HCT116 (cell line): ENCODE data around the gene SERPINH1. TPM values are rescaled to one million over a fixed set of nuclear protein-coding genes. Genes with fewer than 3 reads are reported as not detected.

Experiments used
- ATAC-seq: fragments of 200-7000 bp; cut with Tn5 transposase; 2 replicates; pipeline ENCODE4 v1.9.1; 2020; ENCODE audit warnings: mild to moderate bottlenecking, moderate library complexity
- BruUV-seq: library from RNA; stranded (reverse); fragments of 400-500 nt; replicated peaks from 2 replicates; lab custom pipeline; 2021; lab: Mats Ljungman, UMichigan
- CTCF ChIA-PET: fragments of 300-600 bp; sonication (Branson Sonifier 250); formaldehyde crosslinking; loops from one replicate; lab custom pipeline; 2021; ENCODE audit warnings: antibody characterized with exemption; lab: Charles Lee
- POLR2A ChIA-PET: fragments of 300-600, 350-600 bp; sonication (Branson Sonifier 250); formaldehyde crosslinking; loops from one replicate; lab custom pipeline; 2021; ENCODE audit warnings: antibody characterized with exemption; lab: Charles Lee
- RAD21 ChIA-PET, 2 experiments: fragments of 300-600 bp; sonication (Branson Sonifier 250); formaldehyde crosslinking; loops; one replicate each; lab custom pipeline; 2023; ENCODE audit warnings: low total read pairs in 2 of 2; ENCODE audit not compliant: uncharacterized antibody in 2 of 2, unreplicated experiment in 2 of 2, low non-redundant PET in 1 of 2; lab: Charles Lee
- DNase-seq: peaks from one replicate; pipeline ENCODE4 v3.0.0-alpha.2; 2010; ENCODE audit warnings: low read depth, low spot score
- H2AFZ ChIP-seq: fragments of 200-600 bp; shearing (Covaris generic), sonication (generic); 2 replicates; pipeline ENCODE4 v1.6.1; 2017; ENCODE audit warnings: low read depth, mixed run types, mixed read lengths, antibody characterized with exemption, low read length; ENCODE audit not compliant: poor library complexity, severe bottlenecking
- H3K27ac ChIP-seq: 2 replicates; pipeline ENCODE4 v1.5.1; 2012; ENCODE audit warnings: low read depth, low read length
- H3K27me3 ChIP-seq: fragments of 200-600 bp; sonication (generic); 2 replicates; pipeline ENCODE4 v1.6.1; 2016; ENCODE audit warnings: mixed run types, low read length, mixed read lengths; ENCODE audit not compliant: insufficient read depth
- H3K36me3 ChIP-seq, 2 experiments: fragments of 200-500 bp in 1 of 2; fragments of 200-600 bp in 1 of 2; sonication (Bioruptor generic) in 1 of 2; sonication (generic) in 1 of 2; 2 replicates each; pipeline versions ENCODE4 v1.5.1 to v1.6.1; 2014 to 2016; ENCODE audit warnings: low read length in 2 of 2, inconsistent platforms in 1 of 2, mixed read lengths in 1 of 2, mixed run types in 1 of 2; ENCODE audit not compliant: insufficient read depth in 2 of 2, control insufficient read depth in 1 of 2
- H3K4me1 ChIP-seq, 2 experiments: fragments of 200-600 bp in 1 of 2; sonication (generic) in 1 of 2; 2 replicates each; pipeline versions ENCODE4 v1.5.1 to v1.6.1; 2012 to 2017; ENCODE audit warnings: low read length in 2 of 2, inconsistent platforms in 1 of 2, mild to moderate bottlenecking in 1 of 2, mixed read lengths in 1 of 2, mixed run types in 1 of 2, moderate library complexity in 1 of 2; ENCODE audit not compliant: insufficient read depth in 2 of 2, control insufficient read depth in 1 of 2
- H3K4me2 ChIP-seq: fragments of 200-600 bp; sonication (generic); 2 replicates; pipeline ENCODE4 v1.6.1; 2017; ENCODE audit warnings: mixed run types, low read length, mixed read lengths
- H3K4me3 ChIP-seq, 2 experiments: fragments of 200-600 bp in 1 of 2; sonication (generic) in 1 of 2; replicated peaks in 1 of 2; 2 replicates each; pipeline ENCODE4 v1.5.1; 2011 to 2016; ENCODE audit warnings: low read length in 2 of 2, control low read depth in 1 of 2, low read depth in 1 of 2, mild to moderate bottlenecking in 1 of 2, mixed read lengths in 1 of 2, mixed run types in 1 of 2
- H3K79me2 ChIP-seq: fragments of 200-600 bp; sonication (generic); 2 replicates; pipeline ENCODE4 v1.6.1; 2017; ENCODE audit warnings: mild to moderate bottlenecking, mixed run types, low read length, moderate library complexity, mixed read lengths; ENCODE audit not compliant: insufficient read depth
- H3K9ac ChIP-seq: fragments of 200-600 bp; sonication (generic); 2 replicates; pipeline ENCODE4 v1.6.1; 2016; ENCODE audit warnings: low read length, mixed read lengths
- H3K9me2 ChIP-seq: fragments of 200-600 bp; sonication (generic), shearing (Covaris generic); 2 replicates; pipeline ENCODE4 v1.6.1; 2017; ENCODE audit warnings: mixed run types, mild to moderate bottlenecking, moderate library complexity; ENCODE audit not compliant: insufficient read depth
- H3K9me3 ChIP-seq, 2 experiments: fragments of 200-500 bp in 1 of 2; fragments of 200-600 bp in 1 of 2; sonication (Bioruptor generic) in 1 of 2; sonication (generic) in 1 of 2; 2 replicates each; pipeline ENCODE4 v1.6.1; 2014 to 2017; ENCODE audit warnings: low read length in 2 of 2, mixed read lengths in 2 of 2, inconsistent platforms in 1 of 2, low read depth in 1 of 2, mild to moderate bottlenecking in 1 of 2, mixed run types in 1 of 2, moderate library complexity in 1 of 2; ENCODE audit not compliant: control insufficient read depth in 1 of 2, insufficient read depth in 1 of 2
- H4K20me1 ChIP-seq: fragments of 200-600 bp; sonication (generic), shearing (Covaris generic); 2 replicates; pipeline ENCODE4 v1.6.1; 2017; ENCODE audit warnings: mixed run types, mild to moderate bottlenecking, moderate library complexity; ENCODE audit not compliant: insufficient read depth
- CBX3 ChIP-seq: IDR thresholded peaks from 2 replicates; pipeline ENCODE4 v1.6.1; 2012; ENCODE audit warnings: low read depth
- CEBPB ChIP-seq: IDR thresholded peaks from 2 replicates; pipeline ENCODE4 v1.6.1; 2012; ENCODE audit warnings: low read depth
- EGR1 ChIP-seq: IDR thresholded peaks from 2 replicates; pipeline ENCODE4 v1.6.1; 2012; ENCODE audit warnings: low read depth
- EZH2 ChIP-seq: fragments of 200-600 bp; sonication (generic); IDR thresholded peaks from 2 replicates; pipeline ENCODE4 v1.6.1; 2017; ENCODE audit warnings: antibody characterized with exemption, mixed run types
- EZH2phosphoT487 ChIP-seq: fragments of 200-600 bp; IDR thresholded peaks from 2 replicates; pipeline ENCODE4 v1.6.1; 2018; ENCODE audit warnings: antibody characterized with exemption, borderline replicate concordance
- FOSL1 ChIP-seq: IDR thresholded peaks from 2 replicates; pipeline ENCODE4 v1.6.1; 2012; ENCODE audit warnings: low read depth
- POLR2A ChIP-seq: IDR thresholded peaks from 2 replicates; pipeline ENCODE4 v1.7.0; 2011; ENCODE audit warnings: borderline replicate concordance; ENCODE audit not compliant: insufficient read depth, insufficient read length; ENCODE audit errors: extremely low read depth
- POLR2AphosphoS5 ChIP-seq: IDR thresholded peaks from 2 replicates; pipeline ENCODE4 v1.6.1; 2011; ENCODE audit warnings: mild to moderate bottlenecking, low read depth, low read length, moderate library complexity
- RAD21 ChIP-seq: IDR thresholded peaks from 2 replicates; pipeline ENCODE4 v1.6.1; 2012; ENCODE audit warnings: low read depth, mild to moderate bottlenecking
- SIN3A ChIP-seq: IDR thresholded peaks from 2 replicates; pipeline ENCODE4 v1.6.1; 2012; ENCODE audit warnings: low read depth
- SP1 ChIP-seq: IDR thresholded peaks from 2 replicates; pipeline ENCODE4 v1.6.1; 2012; ENCODE audit warnings: low read depth
- TCF7L2 ChIP-seq: IDR thresholded peaks from 2 replicates; pipeline ENCODE4 v1.7.0; 2011; ENCODE audit warnings: borderline replicate concordance, inconsistent platforms; ENCODE audit not compliant: insufficient read depth, insufficient read length; ENCODE audit errors: extremely low read depth
- YY1 ChIP-seq: IDR thresholded peaks from 2 replicates; pipeline ENCODE4 v1.6.1; 2011; ENCODE audit warnings: low read length, low read depth, moderate library complexity, mild to moderate bottlenecking; ENCODE audit not compliant: insufficient replicate concordance; ENCODE audit errors: extremely low read depth
- ZFX ChIP-seq: fragments of 450-650 bp; IDR thresholded peaks from 2 replicates; pipeline ENCODE4 v1.6.1; 2017
- ZNF274 ChIP-seq: fragments of 200-500 bp; sonication (Bioruptor generic); IDR thresholded peaks from 2 replicates; pipeline ENCODE4 v1.6.1; 2014; ENCODE audit warnings: mild to moderate bottlenecking, low read depth, low read length, inconsistent platforms
- intact Hi-C: fragments of 100-400 bp; cut with micrococcal nuclease; formaldehyde crosslinking; loops from 2 replicates; pipeline ENCODE4 v1.10.0; 2022
- total RNA-seq: library from RNA; stranded (reverse); gene quantifications from one replicate; pipeline ENCODE4 v1.2.1, GENCODE V29; 2021; ENCODE audit not compliant: unreplicated experiment
- TF ChIP-seq, protein P1 (sequence below): IDR thresholded peaks from 2 replicates; pipeline ENCODE4 v1.6.1; 2012
- TF ChIP-seq, protein P2 (sequence below): IDR thresholded peaks from 2 replicates; pipeline ENCODE4 v1.6.1; 2011; ENCODE audit warnings: mild to moderate bottlenecking, low read length, moderate library complexity; ENCODE audit not compliant: insufficient replicate concordance; ENCODE audit errors: extremely low read depth
- TF ChIP-seq, protein P3 (sequence below): IDR thresholded peaks from 2 replicates; pipeline ENCODE4 v1.6.1; 2012
- TF ChIP-seq, protein P4 (sequence below): IDR thresholded peaks from 2 replicates; pipeline ENCODE4 v1.6.1; 2012; ENCODE audit warnings: low read depth

The SERPINH1 gene
- total RNA-seq, 1 experiment from 2014 or later, result 84.9 TPM

DNA sequence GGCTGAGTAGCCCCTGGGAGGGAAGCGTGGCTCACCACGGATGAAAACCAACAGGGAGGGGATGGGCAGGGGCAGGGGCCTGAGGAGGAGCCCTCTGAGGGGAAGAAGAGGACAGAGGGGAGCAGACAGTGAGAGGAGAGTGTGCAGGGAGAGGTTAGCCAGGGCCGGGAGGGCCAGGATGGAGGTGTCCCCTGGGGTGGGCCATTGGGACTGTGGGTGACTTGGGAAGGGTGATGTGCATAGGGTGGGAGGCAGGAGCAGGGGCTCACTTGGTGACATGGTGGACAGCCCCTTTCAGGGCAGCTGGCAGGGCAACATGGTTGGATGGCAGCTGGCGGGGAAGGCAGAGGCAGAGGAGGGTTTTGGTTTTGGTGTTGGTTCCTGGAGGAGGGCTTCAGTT is 30.7 kb upstream of the SERPINH1 start:
- Histone ChIP-seq H3K4me2 (peak overlapping the region; percentile 71; the same call in 1 of the 2 replicates), H3K4me3 (no peak overlapping the region), H3K36me3 (no peaks in the 10 kb centered on the region), H3K79me2 (no peaks in the 10 kb centered on the region), H3K4me1 (peaks cover 24 to 44% of the 10 kb centered on the region in 2 experiments)
- TF ChIP-seq SIN3A (no peak), EZH2phosphoT487 (no peak), FOSL1 (no peak), TCF7L2 (no peak), ZFX (no peak), ZNF274 (no peak), POLR2A (no peak), EGR1 (no peak), CBX3 (no peak), SP1 (no peak), CEBPB (no peak), RAD21 (no peak), YY1 (no peak), POLR2AphosphoS5 (no peak), EZH2 (no peak)
- TF ChIP-seq, protein P1, sequence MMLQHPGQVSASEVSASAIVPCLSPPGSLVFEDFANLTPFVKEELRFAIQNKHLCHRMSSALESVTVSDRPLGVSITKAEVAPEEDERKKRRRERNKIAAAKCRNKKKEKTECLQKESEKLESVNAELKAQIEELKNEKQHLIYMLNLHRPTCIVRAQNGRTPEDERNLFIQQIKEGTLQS, result no peak
- TF ChIP-seq, protein P2, sequence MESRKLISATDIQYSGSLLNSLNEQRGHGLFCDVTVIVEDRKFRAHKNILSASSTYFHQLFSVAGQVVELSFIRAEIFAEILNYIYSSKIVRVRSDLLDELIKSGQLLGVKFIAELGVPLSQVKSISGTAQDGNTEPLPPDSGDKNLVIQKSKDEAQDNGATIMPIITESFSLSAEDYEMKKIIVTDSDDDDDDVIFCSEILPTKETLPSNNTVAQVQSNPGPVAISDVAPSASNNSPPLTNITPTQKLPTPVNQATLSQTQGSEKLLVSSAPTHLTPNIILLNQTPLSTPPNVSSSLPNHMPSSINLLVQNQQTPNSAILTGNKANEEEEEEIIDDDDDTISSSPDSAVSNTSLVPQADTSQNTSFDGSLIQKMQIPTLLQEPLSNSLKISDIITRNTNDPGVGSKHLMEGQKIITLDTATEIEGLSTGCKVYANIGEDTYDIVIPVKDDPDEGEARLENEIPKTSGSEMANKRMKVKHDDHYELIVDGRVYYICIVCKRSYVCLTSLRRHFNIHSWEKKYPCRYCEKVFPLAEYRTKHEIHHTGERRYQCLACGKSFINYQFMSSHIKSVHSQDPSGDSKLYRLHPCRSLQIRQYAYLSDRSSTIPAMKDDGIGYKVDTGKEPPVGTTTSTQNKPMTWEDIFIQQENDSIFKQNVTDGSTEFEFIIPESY, result no peak
- TF ChIP-seq, protein P3, sequence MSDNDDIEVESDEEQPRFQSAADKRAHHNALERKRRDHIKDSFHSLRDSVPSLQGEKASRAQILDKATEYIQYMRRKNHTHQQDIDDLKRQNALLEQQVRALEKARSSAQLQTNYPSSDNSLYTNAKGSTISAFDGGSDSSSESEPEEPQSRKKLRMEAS, result no peak
- TF ChIP-seq, protein P4, sequence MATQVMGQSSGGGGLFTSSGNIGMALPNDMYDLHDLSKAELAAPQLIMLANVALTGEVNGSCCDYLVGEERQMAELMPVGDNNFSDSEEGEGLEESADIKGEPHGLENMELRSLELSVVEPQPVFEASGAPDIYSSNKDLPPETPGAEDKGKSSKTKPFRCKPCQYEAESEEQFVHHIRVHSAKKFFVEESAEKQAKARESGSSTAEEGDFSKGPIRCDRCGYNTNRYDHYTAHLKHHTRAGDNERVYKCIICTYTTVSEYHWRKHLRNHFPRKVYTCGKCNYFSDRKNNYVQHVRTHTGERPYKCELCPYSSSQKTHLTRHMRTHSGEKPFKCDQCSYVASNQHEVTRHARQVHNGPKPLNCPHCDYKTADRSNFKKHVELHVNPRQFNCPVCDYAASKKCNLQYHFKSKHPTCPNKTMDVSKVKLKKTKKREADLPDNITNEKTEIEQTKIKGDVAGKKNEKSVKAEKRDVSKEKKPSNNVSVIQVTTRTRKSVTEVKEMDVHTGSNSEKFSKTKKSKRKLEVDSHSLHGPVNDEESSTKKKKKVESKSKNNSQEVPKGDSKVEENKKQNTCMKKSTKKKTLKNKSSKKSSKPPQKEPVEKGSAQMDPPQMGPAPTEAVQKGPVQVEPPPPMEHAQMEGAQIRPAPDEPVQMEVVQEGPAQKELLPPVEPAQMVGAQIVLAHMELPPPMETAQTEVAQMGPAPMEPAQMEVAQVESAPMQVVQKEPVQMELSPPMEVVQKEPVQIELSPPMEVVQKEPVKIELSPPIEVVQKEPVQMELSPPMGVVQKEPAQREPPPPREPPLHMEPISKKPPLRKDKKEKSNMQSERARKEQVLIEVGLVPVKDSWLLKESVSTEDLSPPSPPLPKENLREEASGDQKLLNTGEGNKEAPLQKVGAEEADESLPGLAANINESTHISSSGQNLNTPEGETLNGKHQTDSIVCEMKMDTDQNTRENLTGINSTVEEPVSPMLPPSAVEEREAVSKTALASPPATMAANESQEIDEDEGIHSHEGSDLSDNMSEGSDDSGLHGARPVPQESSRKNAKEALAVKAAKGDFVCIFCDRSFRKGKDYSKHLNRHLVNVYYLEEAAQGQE, result no peak
- TF ChIP-seq, all 23 proteins: peak for 0
- Histone ChIP-seq H4K20me1 (no peaks in the 10 kb centered on the region), H3K27me3 (no peaks in the 10 kb centered on the region), H3K9ac (no peak overlapping the region), H2AFZ (no peak overlapping the region), H3K9me3 (no peaks in the 10 kb centered on the region), H3K27ac (no peak overlapping the region), H3K9me2 (no peaks in the 10 kb centered on the region)
- no TSS peak for BruUV-seq
- intact Hi-C loops, result loop anchor here (5.0 kb wide), 1 partner anchor 249 kb away; no protein-coding TSS in a partner anchor
- ChIA-PET CTCF (interaction anchor here (0.7 to 4.5 kb wide), 12 partner anchors 9 to 386 kb away, joined by 3 to 36 read pairs (median 3); no protein-coding TSS in a partner anchor), RAD21 (no interaction called here), POLR2A (interaction anchor here (0.6 to 2.0 kb wide), 2 partner anchors 143 to 1988 kb away, joined by 4 to 5 read pairs; no protein-coding TSS in a partner anchor)
- no peak for DNase-seq
- no peak for ATAC-seq
